Epithelial cell of proximal tubule (primary cell): ENCODE data around the gene AGTRAP. TPM values are rescaled to one million over a fixed set of nuclear protein-coding genes. Genes with fewer than 3 reads are reported as not detected.
A peak's percentile ranks its signal among the peaks of the same experiment; 100 is the strongest.

Source experiments
- DNase-seq: peaks from one replicate; pipeline ENCODE4 v3.0.0-alpha.2; 2011; ENCODE audit warnings: low read depth
- H3K4me3 ChIP-seq: 2 replicates; pipeline ENCODE4 v1.5.1; 2011; ENCODE audit warnings: low read depth, mild to moderate bottlenecking, low read length
- CTCF ChIP-seq: conservative IDR thresholded peaks from 2 replicates; pipeline ENCODE4 v1.5.1; 2012; ENCODE audit warnings: low read depth, mild to moderate bottlenecking, low read length
- total RNA-seq: library from RNA; depleted of rRNA; stranded (reverse); fragments of >200 nt; gene quantifications from 2 replicates; pipeline ENCODE4 v1.2.3, GENCODE V29; 2015

AGTRAP gene
- total RNA-seq, 1 donor from 2014 or later, result 54.7 TPM

GRCh38 chr1:11719313-11720032, 16.5 kb upstream of the AGTRAP start:
- TF ChIP-seq CTCF, result peak; percentile 99
- peak overlapping the region; percentile 30 for H3K4me3 ChIP-seq
- DNase-seq, result no peak

GRCh38 chr1:11720033-11720376, 15.9 kb upstream of the AGTRAP start:
- TF ChIP-seq CTCF, result no peak
- no peak overlapping the region for H3K4me3 ChIP-seq
- DNase-seq, result no peak

GRCh38 chr1:11720525-11720924, 15.4 kb upstream of the AGTRAP start:
- TF ChIP-seq CTCF, result no peak
- H3K4me3 ChIP-seq, result no peak overlapping the region
- no peak for DNase-seq

GRCh38 chr1:11721311-11721710, 14.6 kb upstream of the AGTRAP start:
- no peak overlapping the region for H3K4me3 ChIP-seq
- TF ChIP-seq CTCF, result no peak
- no peak for DNase-seq

- no peak for TF ChIP-seq CTCF
- DNase-seq, result no peak
- no peak overlapping the region for H3K4me3 ChIP-seq
These were observed 13.4 kb upstream of the AGTRAP start for GRCh38 chr1:11722538-11722937.

- H3K4me3 ChIP-seq, result no peak overlapping the region
- DNase-seq, result no peak
- no peak for TF ChIP-seq CTCF
These were observed 10.3 kb upstream of the AGTRAP start for GRCh38 chr1:11725616-11726015.

GRCh38 chr1:11727119-11727518, 8.8 kb upstream of the AGTRAP start:
- no peak for DNase-seq
- no peak for TF ChIP-seq CTCF
- H3K4me3 ChIP-seq, result no peak overlapping the region
